GM19468 (cell line): Measurements from ENCODE around the gene HOMER2.

ENCODE experiments used
- ATAC-seq: cut with Tn5 transposase; IDR thresholded peaks from one replicate; pipeline ENCODE4 v1.9.1; 2021; ENCODE audit warnings: mild to moderate bottlenecking, moderate library complexity, moderate number of reproducible peaks; ENCODE audit not compliant: unreplicated experiment; ENCODE audit errors: extremely low read depth

The HOMER2 gene

GRCh38 chr15:82810061-82810889 is 142.2 kb downstream of the HOMER2 start:
- ATAC-seq = peak; percentile 2

GRCh38 chr15:82809308-82810060 is 143.0 kb downstream of the HOMER2 start, which contains the start of gene WHAMM:
WHAMM (plus strand) TSS chr15:82809628; CDS start chr15:82809727, 99 bp downstream.
- peak; percentile 68 for ATAC-seq

GRCh38 chr15:82808634-82809041 is 143.9 kb downstream of the HOMER2 start:
- no peak for ATAC-seq

- ATAC-seq = no peak
Measured at GRCh38 chr15:82807920-82808633, 144.4 kb downstream of the HOMER2 start.

GRCh38 chr15:82805994-82806406 is 146.5 kb downstream of the HOMER2 start, which contains the start of gene FSD2:
FSD2 (minus strand) TSS chr15:82806069; CDS start chr15:82787390, 18,679 bp downstream.
- ATAC-seq = peak; percentile 37

- no peak for ATAC-seq
Measured at GRCh38 chr15:82804575-82804949, 148.0 kb downstream of the HOMER2 start.

GRCh38 chr15:82803793-82804574 is 148.5 kb downstream of the HOMER2 start:
- no peak for ATAC-seq

- no peak for ATAC-seq
Measured at GRCh38 chr15:82802497-82802896, 150.0 kb downstream of the HOMER2 start.

GRCh38 chr15:82799183-82799841 is 153.2 kb downstream of the HOMER2 start:
- no peak for ATAC-seq
